Sigmoid colon (tissue), 7 donors: Measurements from ENCODE around the gene FOXK2. TPM values are rescaled to one million over a fixed set of nuclear protein-coding genes. Genes with fewer than 3 reads are reported as not detected.

Source experiments
- DNase-seq: peaks from one replicate; pipeline ENCODE4 v3.0.0-alpha.2; 2019
- H3K27ac ChIP-seq, 4 donors: fragments of 200-600 bp; sonication (generic); one replicate each; pipeline ENCODE4 v1.5.1; 2016 to 2019; ENCODE audit warnings: mild to moderate bottlenecking in 1 of 4
- H3K27me3 ChIP-seq, 3 donors: fragments of 200-600 bp; sonication (generic); one replicate each; pipeline ENCODE4 v1.5.1; 2019; ENCODE audit warnings: mild to moderate bottlenecking in 1 of 3
- H3K36me3 ChIP-seq, 4 donors: fragments of 200-600 bp; sonication (generic); one replicate each; pipeline ENCODE4 v1.5.1; 2016 to 2019
- H3K4me1 ChIP-seq, 4 donors: fragments of 200-600 bp; sonication (generic); one replicate each; pipeline ENCODE4 v1.5.1; 2017 to 2019
- H3K4me3 ChIP-seq, 4 donors: fragments of 200-600 bp; sonication (generic); one replicate each; pipeline ENCODE4 v1.5.1; 2017 to 2019; ENCODE audit warnings: mild to moderate bottlenecking in 2 of 4, moderate library complexity in 1 of 4
- H3K9me3 ChIP-seq, 4 donors: fragments of 200-600 bp in 3 of 4; sonication (generic) in 3 of 4; one replicate each; pipeline versions ENCODE4 v1.5.1 to v1.6.1; 2013 to 2019
- EP300 ChIP-seq, 4 donors: sonication (generic); formaldehyde crosslinking; IDR thresholded peaks; one replicate each; pipeline ENCODE4 v1.6.1; 2017; ENCODE audit warnings: antibody characterized with exemption in 4 of 4
- POLR2A ChIP-seq, 2 donors: fragments of 450-650 bp; IDR thresholded peaks; one replicate each; pipeline ENCODE4 v1.6.1; 2016; ENCODE audit warnings: antibody characterized with exemption in 2 of 2, mild to moderate bottlenecking in 2 of 2, moderate library complexity in 2 of 2
- POLR2AphosphoS5 ChIP-seq, 4 donors: sonication (generic); formaldehyde crosslinking; IDR thresholded peaks; one replicate each; pipeline ENCODE4 v1.6.1; 2017; ENCODE audit warnings: antibody characterized with exemption in 4 of 4
- WGBS, 2 donors: extraction: QIAGEN DNeasy Blood & Tissue Kit; methylation state at CpG; one replicate each; pipeline ENCODE4 v1.1.7; 2013; 5-methylcytosine and 5-hydroxymethylcytosine counted together
- intact Hi-C: fragments of 100-400 bp; cut with DNase I; formaldehyde crosslinking; loops from one replicate; pipeline ENCODE4 v1.15.1; 2023
- polyA plus RNA-seq, 3 donors: library from polyadenylated mRNA; stranded (reverse); fragments of 200-250 nt; gene quantifications; one replicate each; pipeline ENCODE4 v1.2.3, GENCODE V29; 2013
- total RNA-seq, 4 donors: library from RNA; depleted of rRNA; stranded (reverse); fragments of >200 nt; gene quantifications; one replicate each; pipeline ENCODE4 v1.1.0, GENCODE V29; 2016
- TF ChIP-seq, protein P1 (sequence below), 4 experiments: fragments of 450-650 bp in 3 of 4; fragments of 200-600 bp in 1 of 4; IDR thresholded peaks; one replicate each; pipeline ENCODE4 v1.5.1; 2016 to 2019; ENCODE audit warnings: antibody characterized with exemption in 4 of 4, mild to moderate bottlenecking in 3 of 4, moderate library complexity in 2 of 4
- donor health status: healthy with polysubstance abuse.
- donor health status: Bipolar disorder and iron deficiency.
- donor health status: healthy.

The FOXK2 gene
- total and polyA plus RNA-seq, 7 donors: 10.2 to 56.8 (median 29.3) TPM

DNA sequence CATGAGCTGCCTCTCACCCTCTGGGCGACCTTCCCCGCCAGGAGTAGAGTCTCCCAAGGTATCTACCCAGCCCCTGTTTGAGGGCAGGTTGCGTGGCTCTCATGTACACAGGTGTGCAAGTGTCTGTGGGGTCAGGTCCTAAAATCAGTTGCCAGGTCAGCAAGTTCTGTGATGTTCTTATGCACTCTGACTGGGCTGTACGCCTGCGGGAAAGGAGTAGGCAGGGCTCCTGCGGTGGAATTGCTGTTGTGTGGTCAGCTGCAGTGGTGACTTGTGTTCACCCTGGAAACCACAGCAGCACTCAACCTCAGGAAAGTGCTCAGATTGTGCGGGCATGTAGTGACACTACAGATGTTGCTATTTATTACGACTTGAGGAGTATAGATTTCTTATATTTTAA, 41.6 kb upstream of the FOXK2 start:
- WGBS, 2 donors: 84 to 93% methylated on average over 8 of the region's 8 CpGs
- Histone ChIP-seq H3K27ac (no peak overlapping the region), H3K4me1 (no peaks in the 10 kb centered on the region), H3K4me3 (no peak overlapping the region), H3K9me3 (no peaks in the 10 kb centered on the region), H3K36me3 (peaks cover 27 to 99% (median 44%) of the 10 kb centered on the region in 4 donors), H3K27me3 (no peaks in the 10 kb centered on the region)
- intact Hi-C loops: no loop called here
- no peak for TF ChIP-seq EP300 (IDR thresholded peaks at IDR 0.05)
- TF ChIP-seq, protein P1, sequence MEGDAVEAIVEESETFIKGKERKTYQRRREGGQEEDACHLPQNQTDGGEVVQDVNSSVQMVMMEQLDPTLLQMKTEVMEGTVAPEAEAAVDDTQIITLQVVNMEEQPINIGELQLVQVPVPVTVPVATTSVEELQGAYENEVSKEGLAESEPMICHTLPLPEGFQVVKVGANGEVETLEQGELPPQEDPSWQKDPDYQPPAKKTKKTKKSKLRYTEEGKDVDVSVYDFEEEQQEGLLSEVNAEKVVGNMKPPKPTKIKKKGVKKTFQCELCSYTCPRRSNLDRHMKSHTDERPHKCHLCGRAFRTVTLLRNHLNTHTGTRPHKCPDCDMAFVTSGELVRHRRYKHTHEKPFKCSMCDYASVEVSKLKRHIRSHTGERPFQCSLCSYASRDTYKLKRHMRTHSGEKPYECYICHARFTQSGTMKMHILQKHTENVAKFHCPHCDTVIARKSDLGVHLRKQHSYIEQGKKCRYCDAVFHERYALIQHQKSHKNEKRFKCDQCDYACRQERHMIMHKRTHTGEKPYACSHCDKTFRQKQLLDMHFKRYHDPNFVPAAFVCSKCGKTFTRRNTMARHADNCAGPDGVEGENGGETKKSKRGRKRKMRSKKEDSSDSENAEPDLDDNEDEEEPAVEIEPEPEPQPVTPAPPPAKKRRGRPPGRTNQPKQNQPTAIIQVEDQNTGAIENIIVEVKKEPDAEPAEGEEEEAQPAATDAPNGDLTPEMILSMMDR (IDR thresholded peaks at IDR 0.05): no peak
- no peak for TF ChIP-seq POLR2AphosphoS5 (IDR thresholded peaks at IDR 0.05)
- no peak for TF ChIP-seq POLR2A (IDR thresholded peaks at IDR 0.05)
- no peak for DNase-seq

DNA sequence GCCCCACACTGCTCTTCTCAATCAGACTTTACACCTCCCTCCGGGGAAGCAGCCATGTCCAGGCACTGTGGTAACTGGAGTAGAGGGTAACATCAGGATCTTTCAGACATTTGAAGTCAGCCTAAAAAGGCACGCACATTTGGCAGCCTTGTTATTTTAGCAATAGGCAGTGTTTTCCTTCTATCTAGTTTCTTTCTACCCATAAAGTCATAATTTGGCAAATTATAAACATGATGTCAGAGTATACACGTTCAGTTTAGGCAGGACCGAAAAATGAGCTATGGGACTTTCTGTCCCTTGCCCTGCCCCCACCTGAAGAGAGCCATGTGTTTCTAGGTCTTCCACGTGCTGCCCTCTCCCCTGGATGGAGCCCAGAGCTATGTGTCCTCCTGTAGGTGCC, 39.9 kb upstream of the FOXK2 start:
- Histone ChIP-seq H3K4me3 (no peak overlapping the region), H3K36me3 (peaks cover 38 to 99% (median 48%) of the 10 kb centered on the region in 4 donors), H3K9me3 (no peaks in the 10 kb centered on the region), H3K27me3 (no peaks in the 10 kb centered on the region), H3K27ac (peak overlapping the region in 1 of 4 donors; percentile 48), H3K4me1 (no peaks in the 10 kb centered on the region)
- intact Hi-C loops: no loop called here
- WGBS, 2 donors: 86 to 92% methylated on average over 5 of the region's 5 CpGs
- TF ChIP-seq EP300 (IDR thresholded peaks at IDR 0.05): no peak
- TF ChIP-seq, protein P1 (IDR thresholded peaks at IDR 0.05): no peak
- TF ChIP-seq POLR2AphosphoS5 (IDR thresholded peaks at IDR 0.05): no peak
- TF ChIP-seq POLR2A (IDR thresholded peaks at IDR 0.05): no peak
- no peak for DNase-seq

DNA sequence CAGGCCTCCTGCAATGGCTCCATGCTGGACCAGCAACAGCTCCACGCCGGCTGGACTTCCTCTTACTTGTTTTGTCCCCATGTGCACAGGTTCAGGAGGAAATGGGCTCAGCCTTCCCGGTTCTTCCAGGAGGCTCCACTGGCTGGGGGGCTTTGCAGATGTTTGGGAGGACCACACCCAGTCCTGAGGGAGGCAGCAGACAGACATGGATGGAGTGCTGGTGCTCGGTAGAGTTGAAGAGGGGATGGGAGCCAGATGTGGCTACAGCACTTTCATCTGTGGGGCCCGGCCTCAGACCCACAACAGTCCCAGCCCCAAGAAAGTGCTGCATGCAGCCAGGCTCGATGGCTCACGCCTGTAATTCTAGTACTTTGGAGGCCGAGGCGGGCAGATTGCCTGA, 39.2 kb upstream of the FOXK2 start:
- TF ChIP-seq, protein P1 (IDR thresholded peaks at IDR 0.05): no peak
- TF ChIP-seq EP300 (IDR thresholded peaks at IDR 0.05) (no peak), POLR2AphosphoS5 (IDR thresholded peaks at IDR 0.05) (no peak), POLR2A (IDR thresholded peaks at IDR 0.05) (no peak)
- H3K9me3 ChIP-seq: no peaks in the 10 kb centered on the region
- H3K4me3 ChIP-seq: no peak overlapping the region
- WGBS, 2 donors: 88 to 95% methylated on average over 9 of the region's 9 CpGs
- peak overlapping the region in 1 of 4 donors; percentile 48 for H3K27ac ChIP-seq
- H3K4me1 ChIP-seq: no peaks in the 10 kb centered on the region
- peaks cover 43 to 99% (median 51%) of the 10 kb centered on the region in 4 donors for H3K36me3 ChIP-seq
- DNase-seq: no peak
- intact Hi-C loops: no loop called here
- no peaks in the 10 kb centered on the region for H3K27me3 ChIP-seq

DNA sequence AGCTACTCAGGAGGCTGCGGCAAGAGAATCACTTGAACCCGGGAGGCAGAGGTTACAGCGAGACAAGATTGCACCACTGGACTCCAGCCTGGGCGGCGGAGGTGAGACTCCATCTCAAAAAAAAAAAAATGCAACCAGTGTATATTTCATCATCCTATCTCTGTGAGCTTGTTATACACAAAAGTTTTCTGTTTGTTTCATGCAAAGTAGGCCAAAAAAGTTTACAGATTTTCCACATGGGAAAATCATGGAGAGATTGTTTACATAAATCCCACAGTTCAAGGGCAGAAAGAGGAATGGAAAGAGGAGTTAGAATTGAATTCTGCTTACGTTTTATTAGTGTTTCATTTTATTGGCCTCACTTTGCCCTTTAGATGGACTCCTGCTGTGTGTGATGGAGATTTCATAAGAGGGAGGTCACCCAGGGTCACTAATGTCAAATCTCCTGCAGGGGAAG, 36.3 kb upstream of the FOXK2 start:
- Histone ChIP-seq H3K36me3 (peaks cover 49 to 100% (median 63%) of the 10 kb centered on the region in 4 donors), H3K27ac (no peak overlapping the region), H3K4me1 (no peaks in the 10 kb centered on the region), H3K4me3 (no peak overlapping the region), H3K9me3 (no peaks in the 10 kb centered on the region), H3K27me3 (no peaks in the 10 kb centered on the region)
- 81 to 86% methylated on average over 6 of the region's 6 CpGs for WGBS, 2 donors
- TF ChIP-seq POLR2A (IDR thresholded peaks at IDR 0.05): no peak
- no peak for TF ChIP-seq POLR2AphosphoS5 (IDR thresholded peaks at IDR 0.05)
- TF ChIP-seq, protein P1 (IDR thresholded peaks at IDR 0.05): no peak
- TF ChIP-seq EP300 (IDR thresholded peaks at IDR 0.05): no peak
- intact Hi-C loops: no loop called here
- no peak for DNase-seq

DNA sequence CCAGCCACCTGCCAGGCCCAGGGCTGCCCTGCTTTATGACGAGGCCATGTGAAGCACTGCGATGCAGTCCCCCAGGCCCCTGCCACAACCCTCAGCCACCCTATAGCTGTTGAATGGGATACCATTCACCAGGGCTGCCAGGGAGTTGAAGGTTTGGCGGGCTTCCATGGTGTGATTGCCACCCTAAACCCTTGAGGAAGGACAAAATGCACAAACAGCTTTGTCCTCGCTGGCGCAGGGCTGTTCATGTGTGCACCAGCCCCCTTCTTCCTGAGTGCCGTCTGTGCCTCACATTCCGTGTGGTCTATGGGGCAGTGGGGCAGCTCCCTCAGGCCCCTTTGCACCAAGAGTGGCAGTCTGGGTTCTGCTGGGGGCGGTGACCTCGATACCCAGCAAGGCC, 35.7 kb upstream of the FOXK2 start:
- no peaks in the 10 kb centered on the region for H3K9me3 ChIP-seq
- peaks cover 0 to under 1% (median 0%) of the 10 kb centered on the region in 4 donors for H3K4me1 ChIP-seq
- H3K36me3 ChIP-seq: peaks cover 43 to 100% (median 59%) of the 10 kb centered on the region in 4 donors
- TF ChIP-seq, protein P1 (IDR thresholded peaks at IDR 0.05): no peak
- TF ChIP-seq POLR2AphosphoS5 (IDR thresholded peaks at IDR 0.05) (no peak), EP300 (IDR thresholded peaks at IDR 0.05) (no peak), POLR2A (IDR thresholded peaks at IDR 0.05) (no peak)
- no peak for DNase-seq
- WGBS, 2 donors: 33 to 96% methylated on average over 9 of the region's 9 CpGs
- intact Hi-C loops: no loop called here
- no peaks in the 10 kb centered on the region for H3K27me3 ChIP-seq
- no peak overlapping the region for H3K27ac ChIP-seq
- no peak overlapping the region for H3K4me3 ChIP-seq
